Right ventricle myocardium inferior (tissue), 1 donor: ENCODE measurements around the gene CDC34. TPM values are rescaled to one million over a fixed set of nuclear protein-coding genes. Genes with fewer than 3 reads are reported as not detected.

Experiments used
- ATAC-seq: fragments of 200-7000 bp; cut with Tn5 transposase; one replicate; pipeline ENCODE4 v1.9.1; 2020; ENCODE audit warnings: mild to moderate bottlenecking, moderate library complexity
- DNase-seq: peaks from one replicate; pipeline ENCODE4 v3.0.0; 2021; ENCODE audit errors: missing footprints
- intact Hi-C: fragments of 100-400 bp; cut with DNase I; formaldehyde crosslinking; loops from one replicate; pipeline ENCODE4 v1.11.0; 2022
- total RNA-seq: library from RNA; stranded (reverse); fragmentation: NEBNext Ultra II Directional; extraction: Animal tissue kit (Norgen Biotek cat#: 25700); gene quantifications from one replicate; pipeline ENCODE4 v1.2.1, GENCODE V29; 2021
- donor health status: DM: no; HTN: yes; CAD: no; lungs with severe emphysema.

The CDC34 gene
- total RNA-seq, 1 donor from 2014 or later = 109 TPM

DNA sequence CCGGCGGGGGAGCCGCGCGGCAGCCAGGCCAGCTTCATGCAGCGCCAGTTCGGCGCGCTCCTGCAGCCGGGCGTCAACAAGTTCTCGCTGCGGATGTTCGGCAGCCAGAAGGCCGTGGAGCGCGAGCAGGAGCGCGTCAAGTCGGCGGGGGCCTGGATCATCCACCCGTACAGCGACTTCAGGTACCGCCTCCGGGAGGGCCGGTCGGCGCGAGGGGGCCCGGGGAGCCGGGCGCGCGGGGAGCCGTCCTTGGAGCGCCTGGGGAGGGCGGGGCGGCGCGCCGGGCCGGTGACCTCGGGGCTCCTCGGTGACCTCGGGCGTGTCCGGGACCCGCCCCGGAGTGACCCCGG is 58.8 kb downstream of the CDC34 start:
- intact Hi-C loops = no loop called here
- no peak for ATAC-seq
- no peak for DNase-seq

DNA sequence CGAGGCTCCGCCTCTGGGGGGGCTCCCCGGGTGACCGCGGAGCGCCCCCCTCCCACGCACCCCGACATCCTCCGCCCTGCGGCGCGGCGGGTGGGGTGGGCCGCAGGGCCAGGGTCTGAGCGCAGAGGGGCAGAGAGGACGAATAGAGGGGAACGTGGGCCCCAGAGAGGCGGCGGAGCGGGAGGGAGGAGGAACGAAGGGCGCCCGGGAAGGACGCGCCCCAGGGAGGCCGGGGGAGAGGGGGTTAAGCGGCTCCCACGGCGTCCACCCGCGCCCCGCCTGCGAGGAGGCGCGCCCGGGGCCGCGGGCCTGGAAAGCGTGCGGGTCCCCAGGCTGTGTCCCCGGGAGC is 59.2 kb downstream of the CDC34 start:
- intact Hi-C loops = no loop called here
- no peak for DNase-seq
- no peak for ATAC-seq

GRCh38 chr19:591099-591958 is 59.8 kb downstream of the CDC34 start:
- intact Hi-C loops = no loop called here
- ATAC-seq (peak; percentile 13), DNase-seq (no peak)

Other genes with a start within 250 kb of the CDC34 start
- gene PLPP2, start 240.4 kb upstream of the CDC34 start, total RNA-seq = 0.76 TPM
- gene MIER2, start 187.0 kb upstream of the CDC34 start, total RNA-seq = 16.3 TPM
- gene C2CD4C, start 122.6 kb upstream of the CDC34 start, total RNA-seq = 1.0 TPM
- 10.7 TPM for gene SHC2, start 70.7 kb upstream of the CDC34 start, total RNA-seq
- gene MADCAM1, start 35.3 kb upstream of the CDC34 start, total RNA-seq = 0.19 TPM
- gene TPGS1, start 24.3 kb upstream of the CDC34 start, total RNA-seq = 10.3 TPM
- not detected for gene GZMM, start 12.3 kb downstream of the CDC34 start, total RNA-seq
- gene BSG, start 40.8 kb downstream of the CDC34 start, total RNA-seq = 1,651 TPM
- 4.5 TPM for gene HCN2, start 58.1 kb downstream of the CDC34 start, total RNA-seq
- gene POLRMT, start 101.8 kb downstream of the CDC34 start, total RNA-seq = 51.2 TPM
- gene FGF22, start 108.1 kb downstream of the CDC34 start, total RNA-seq = not detected
- gene RNF126, start 131.5 kb downstream of the CDC34 start, total RNA-seq = 19.7 TPM
- 37.1 TPM for gene FSTL3, start 144.6 kb downstream of the CDC34 start, total RNA-seq
- not detected for gene PRSS57, start 163.7 kb downstream of the CDC34 start, total RNA-seq
- gene PALM, start 177.2 kb downstream of the CDC34 start, total RNA-seq = 34.0 TPM
- gene MISP, start 219.4 kb downstream of the CDC34 start, total RNA-seq = not detected